Uterus (tissue), 4 donors: ENCODE data around the gene ZNF205. TPM values are rescaled to one million over a fixed set of nuclear protein-coding genes. Genes with fewer than 3 reads are reported as not detected.

Experiments used
- DNase-seq, 2 donors: peaks; one replicate each; pipeline ENCODE4 v3.0.0-alpha.2; 2019 to 2020
- H3K27ac ChIP-seq, 2 donors: fragments of 200-600 bp; sonication (generic); 1 replicate in 1 of 2; 2 replicates in 1 of 2; pipeline ENCODE4 v1.5.1; 2016 to 2018
- H3K27me3 ChIP-seq, 2 donors: fragments of 200-600 bp; sonication (generic); one replicate each; pipeline ENCODE4 v1.5.1; 2018 to 2019; ENCODE audit warnings: control low read depth in 1 of 2
- H3K36me3 ChIP-seq, 2 donors: fragments of 200-600 bp; sonication (generic); one replicate each; pipeline ENCODE4 v1.5.1; 2019; ENCODE audit warnings: control low read depth in 1 of 2
- H3K4me1 ChIP-seq, 2 donors: fragments of 200-600 bp; sonication (generic); one replicate each; pipeline ENCODE4 v1.5.1; 2018 to 2019; ENCODE audit warnings: control low read depth in 1 of 2
- H3K4me3 ChIP-seq, 2 donors: fragments of 200-600 bp; sonication (generic); 1 replicate in 1 of 2; 2 replicates in 1 of 2; pipeline ENCODE4 v1.5.1; 2018 to 2019; ENCODE audit warnings: mild to moderate bottlenecking in 1 of 2
- H3K9me3 ChIP-seq, 2 donors: fragments of 200-600 bp; sonication (generic); one replicate each; pipeline ENCODE4 v1.5.1; 2019; ENCODE audit warnings: control low read depth in 1 of 2
- POLR2A ChIP-seq, 2 donors: fragments of 450-650 bp; IDR thresholded peaks; one replicate each; pipeline ENCODE4 v1.6.1; 2016; ENCODE audit warnings: antibody characterized with exemption in 2 of 2, mild to moderate bottlenecking in 1 of 2, moderate library complexity in 1 of 2
- intact Hi-C: fragments of 100-400 bp; cut with DNase I; formaldehyde crosslinking; loops from one replicate; pipeline ENCODE4 v1.15.1; 2023; ENCODE audit warnings: low total_unique reads
- total RNA-seq, 4 donors: library from RNA; depleted of rRNA in 3 of 4; stranded (reverse); fragments of >200 nt in 3 of 4; gene quantifications; one replicate each; pipeline versions ENCODE4 v1.1.0 to v1.2.4, GENCODE V29; 2014 to 2023
- TF ChIP-seq, protein P1 (sequence below), 4 experiments: fragments of 200-600 bp in 2 of 4; fragments of 450-650 bp in 2 of 4; sonication (generic) in 2 of 4; IDR thresholded peaks; one replicate each; pipeline ENCODE4 v1.5.1; 2016 to 2019; ENCODE audit warnings: antibody characterized with exemption in 4 of 4, mild to moderate bottlenecking in 2 of 4, moderate library complexity in 1 of 4
- donor health status: DM: yes; HTN: yes; CAD: no.

The ZNF205 gene
- total RNA-seq, 4 donors from 2014 or later, result 12.9 to 26.9 (median 18.3) TPM

DNA sequence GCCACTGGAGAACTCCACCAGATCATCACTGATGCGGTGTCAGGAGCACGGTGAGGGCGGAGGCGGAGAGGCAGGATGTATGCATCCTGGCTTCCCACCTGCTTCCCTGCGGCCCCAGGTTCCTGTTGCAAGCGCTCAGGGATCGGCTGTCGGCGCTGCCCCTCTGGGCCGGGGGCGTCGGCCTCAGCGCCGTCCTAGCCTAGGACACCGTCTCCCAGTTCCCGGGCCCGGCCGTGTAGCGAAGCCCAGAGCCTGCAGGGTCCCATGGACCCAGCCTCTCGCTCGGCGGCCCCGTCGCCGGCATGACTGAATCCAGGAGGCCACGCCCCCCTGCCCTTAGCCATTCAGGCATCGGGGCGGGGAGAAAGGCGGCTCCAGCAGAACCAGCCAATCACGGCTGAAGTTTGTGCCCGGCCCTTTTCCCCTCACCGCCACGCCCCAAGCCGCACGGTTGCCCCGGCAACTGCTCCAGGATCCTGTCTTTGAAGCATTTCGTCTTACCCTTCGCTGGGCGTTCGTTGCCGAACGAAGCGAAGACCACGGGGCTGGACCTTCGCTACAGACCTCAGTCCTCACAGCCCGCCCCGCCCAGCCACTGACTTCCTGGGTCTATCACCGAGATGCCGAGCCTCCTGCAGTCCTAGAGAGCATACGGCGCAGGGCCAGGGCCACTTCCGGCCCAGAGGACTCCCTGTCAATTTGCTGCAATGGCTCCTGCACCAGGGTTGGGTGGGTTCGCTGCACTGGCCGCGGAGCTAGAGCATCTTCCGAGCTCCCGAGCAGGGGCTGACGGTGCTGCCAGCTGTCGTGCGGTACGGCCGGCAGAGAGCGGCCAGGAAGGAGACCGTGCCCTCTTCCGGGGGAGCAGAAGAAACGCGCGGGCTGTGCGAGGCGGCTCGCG, 11.8 kb downstream of the ZNF205 start:
- Histone ChIP-seq H3K27ac (peak overlapping the region; percentile 30 to 71), H3K27me3 (no peaks in the 10 kb centered on the region), H3K4me3 (peak overlapping the region; percentile 37 to 55), H3K9me3 (no peaks in the 10 kb centered on the region), H3K36me3 (no peaks in the 10 kb centered on the region), H3K4me1 (peaks cover 0 to 5% of the 10 kb centered on the region in 2 donors)
- intact Hi-C loops, result no loop called here
- TF ChIP-seq POLR2A (IDR thresholded peaks at IDR 0.05), result peak in 1 of 2 donors; percentile 35
- TF ChIP-seq, protein P1, sequence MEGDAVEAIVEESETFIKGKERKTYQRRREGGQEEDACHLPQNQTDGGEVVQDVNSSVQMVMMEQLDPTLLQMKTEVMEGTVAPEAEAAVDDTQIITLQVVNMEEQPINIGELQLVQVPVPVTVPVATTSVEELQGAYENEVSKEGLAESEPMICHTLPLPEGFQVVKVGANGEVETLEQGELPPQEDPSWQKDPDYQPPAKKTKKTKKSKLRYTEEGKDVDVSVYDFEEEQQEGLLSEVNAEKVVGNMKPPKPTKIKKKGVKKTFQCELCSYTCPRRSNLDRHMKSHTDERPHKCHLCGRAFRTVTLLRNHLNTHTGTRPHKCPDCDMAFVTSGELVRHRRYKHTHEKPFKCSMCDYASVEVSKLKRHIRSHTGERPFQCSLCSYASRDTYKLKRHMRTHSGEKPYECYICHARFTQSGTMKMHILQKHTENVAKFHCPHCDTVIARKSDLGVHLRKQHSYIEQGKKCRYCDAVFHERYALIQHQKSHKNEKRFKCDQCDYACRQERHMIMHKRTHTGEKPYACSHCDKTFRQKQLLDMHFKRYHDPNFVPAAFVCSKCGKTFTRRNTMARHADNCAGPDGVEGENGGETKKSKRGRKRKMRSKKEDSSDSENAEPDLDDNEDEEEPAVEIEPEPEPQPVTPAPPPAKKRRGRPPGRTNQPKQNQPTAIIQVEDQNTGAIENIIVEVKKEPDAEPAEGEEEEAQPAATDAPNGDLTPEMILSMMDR (IDR thresholded peaks at IDR 0.05), result peak in 2 of 4 experiments; percentile 5 to 19
- peak; percentile 94 to 96 for DNase-seq

DNA sequence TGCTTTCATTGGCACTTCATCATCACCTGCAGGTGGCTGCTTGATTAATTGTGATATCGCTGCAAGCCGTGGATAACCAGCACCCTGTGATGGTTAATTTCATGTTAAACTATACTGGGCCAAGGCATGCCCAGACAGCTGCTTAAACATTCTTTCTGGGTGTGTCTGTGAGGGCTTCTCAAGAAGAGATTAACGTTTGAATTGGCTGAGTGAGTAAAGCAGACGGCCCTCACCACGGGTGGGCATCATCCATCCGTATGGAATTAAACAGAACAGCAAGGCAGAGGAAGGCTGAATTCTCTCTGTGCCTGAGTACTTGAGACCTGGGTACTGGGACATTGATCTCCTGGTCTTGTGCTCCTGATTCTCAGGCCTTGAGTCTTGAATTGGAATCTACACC, 15.4 kb downstream of the ZNF205 start:
- Histone ChIP-seq H3K27ac (no peak overlapping the region), H3K9me3 (no peaks in the 10 kb centered on the region), H3K4me3 (no peak overlapping the region), H3K36me3 (no peaks in the 10 kb centered on the region), H3K27me3 (no peaks in the 10 kb centered on the region), H3K4me1 (peaks cover 0 to 5% of the 10 kb centered on the region in 2 donors)
- no peak for DNase-seq
- TF ChIP-seq, protein P1 (IDR thresholded peaks at IDR 0.05), result no peak
- TF ChIP-seq POLR2A (IDR thresholded peaks at IDR 0.05), result no peak
- intact Hi-C loops, result no loop called here

DNA sequence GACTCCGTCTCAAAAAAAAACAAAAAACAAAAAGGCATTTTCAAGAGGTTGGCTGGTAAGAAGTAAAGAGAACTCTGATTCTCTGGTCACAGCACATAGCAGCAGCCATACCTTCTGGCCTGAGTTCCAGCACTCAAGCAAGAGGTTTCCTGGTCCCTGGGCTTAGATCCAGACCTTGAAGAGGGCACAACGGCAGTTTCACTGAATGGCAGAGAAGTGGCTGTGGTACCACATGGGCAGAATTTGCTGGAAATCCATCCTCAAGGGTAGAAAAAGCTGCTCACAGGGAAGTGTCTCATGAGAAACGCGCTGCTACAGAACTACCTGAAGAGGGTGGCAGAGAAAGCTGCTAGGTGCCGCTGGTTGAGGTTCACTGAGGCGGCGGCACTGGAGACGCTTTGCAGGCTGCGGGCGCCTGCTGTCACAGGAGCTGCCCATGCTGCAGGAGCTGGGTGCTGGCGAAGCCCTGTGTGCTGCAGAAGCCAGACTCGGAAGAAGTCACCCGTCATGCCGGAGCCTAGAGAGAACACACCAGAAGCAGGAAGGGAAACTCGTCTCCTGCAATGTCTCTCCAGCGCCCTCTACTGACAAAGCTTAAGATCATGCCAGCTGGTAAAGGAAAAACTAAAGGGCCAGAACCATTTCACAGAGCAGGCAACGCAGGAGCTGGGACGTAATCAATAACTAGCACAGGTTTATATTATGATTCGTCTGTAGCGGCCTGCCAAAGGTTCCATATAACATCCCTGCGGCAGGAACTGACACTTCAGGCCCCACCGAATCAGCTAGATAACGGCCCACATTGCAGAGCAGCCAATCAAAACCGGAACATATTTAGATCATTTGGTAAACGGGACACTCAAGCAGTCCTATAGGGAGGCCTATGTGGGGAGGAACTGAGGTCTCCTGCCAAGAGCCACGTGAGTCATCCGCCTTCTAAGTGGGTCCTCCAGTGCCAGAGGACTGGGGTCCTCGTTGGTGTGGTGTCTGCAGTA, 17.0 kb downstream of the ZNF205 start:
- Histone ChIP-seq H3K4me1 (no peaks in the 10 kb centered on the region), H3K4me3 (peak overlapping the region; percentile 5 to 30), H3K27ac (peak overlapping the region; percentile 11 to 45), H3K27me3 (no peaks in the 10 kb centered on the region), H3K9me3 (no peaks in the 10 kb centered on the region), H3K36me3 (no peaks in the 10 kb centered on the region)
- peak; percentile 62 to 73 for DNase-seq
- no peak for TF ChIP-seq POLR2A (IDR thresholded peaks at IDR 0.05)
- TF ChIP-seq, protein P1 (IDR thresholded peaks at IDR 0.05), result peak; percentile 81 to 92 (median 87)
- intact Hi-C loops, result no loop called here

DNA sequence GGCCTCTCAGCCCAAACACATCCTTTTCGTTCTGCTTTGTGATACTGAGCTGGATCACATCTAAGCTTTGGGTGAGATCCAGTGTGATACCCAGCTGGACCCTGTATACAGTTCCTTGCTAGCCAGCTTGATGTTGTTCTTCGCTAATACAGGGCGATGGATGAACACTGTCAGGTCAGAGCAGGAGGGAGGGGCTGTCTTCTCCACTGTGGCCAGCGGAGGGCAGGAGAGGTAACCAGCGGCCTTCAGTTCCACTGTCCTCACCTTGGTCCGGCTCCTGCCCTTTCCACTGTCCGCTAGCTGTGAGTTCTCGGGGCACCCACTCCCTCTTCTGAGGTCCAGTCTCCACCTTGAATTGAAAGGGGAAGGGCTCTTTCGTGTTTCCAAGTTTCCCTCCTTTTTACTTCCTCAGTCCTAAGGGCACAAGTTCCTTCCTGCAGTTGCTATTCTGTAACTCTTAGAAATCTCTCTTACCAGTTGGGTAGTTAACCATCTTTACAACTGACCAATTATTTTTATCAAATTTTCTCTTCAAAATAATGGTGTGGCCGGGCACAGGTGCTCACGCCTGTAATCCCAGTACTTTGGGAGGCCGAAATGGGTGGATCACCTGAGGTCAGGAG, 19.5 kb downstream of the ZNF205 start:
- Histone ChIP-seq H3K27me3 (no peaks in the 10 kb centered on the region), H3K27ac (no peak overlapping the region), H3K4me3 (no peak overlapping the region), H3K36me3 (no peaks in the 10 kb centered on the region), H3K4me1 (no peaks in the 10 kb centered on the region), H3K9me3 (no peaks in the 10 kb centered on the region)
- intact Hi-C loops, result no loop called here
- TF ChIP-seq, protein P1 (IDR thresholded peaks at IDR 0.05), result peak in 2 of 4 experiments; percentile 12 to 36
- no peak for TF ChIP-seq POLR2A (IDR thresholded peaks at IDR 0.05)
- DNase-seq, result no peak
